Esophagus (tissue), 2 donors: ENCODE results near the gene PDE4B. TPM values are rescaled to one million over a fixed set of nuclear protein-coding genes. Genes with fewer than 3 reads are reported as not detected.

Experiments used
- H3K27ac ChIP-seq, 2 donors: one replicate each; pipeline ENCODE4 v1.5.1; 2013; ENCODE audit warnings: low read depth in 2 of 2, mild to moderate bottlenecking in 2 of 2, inconsistent platforms in 1 of 2, low read length in 1 of 2, moderate library complexity in 1 of 2
- H3K27me3 ChIP-seq, 2 donors: one replicate each; pipeline ENCODE4 v1.6.1; 2013; ENCODE audit warnings: low read length in 2 of 2, control low read depth in 1 of 2, mild to moderate bottlenecking in 1 of 2; ENCODE audit not compliant: insufficient read depth in 2 of 2, control insufficient read depth in 1 of 2
- H3K36me3 ChIP-seq, 2 donors: one replicate each; pipeline ENCODE4 v1.6.1; 2013; ENCODE audit warnings: low read length in 1 of 2; ENCODE audit not compliant: control insufficient read depth in 2 of 2, insufficient read depth in 2 of 2
- H3K4me1 ChIP-seq, 2 donors: one replicate each; pipeline ENCODE4 v1.6.1; 2013; ENCODE audit warnings: low read length in 1 of 2; ENCODE audit not compliant: control insufficient read depth in 2 of 2, insufficient read depth in 2 of 2
- H3K4me3 ChIP-seq, 2 donors: one replicate each; pipeline ENCODE4 v1.5.1; 2013; ENCODE audit warnings: low read length in 2 of 2, mild to moderate bottlenecking in 2 of 2, low read depth in 1 of 2, moderate library complexity in 1 of 2
- H3K9me3 ChIP-seq, 2 donors: one replicate each; pipeline ENCODE4 v1.6.1; 2013; ENCODE audit warnings: mild to moderate bottlenecking in 2 of 2, low read depth in 1 of 2, low read length in 1 of 2, moderate library complexity in 1 of 2; ENCODE audit not compliant: control insufficient read depth in 2 of 2, insufficient read depth in 1 of 2
- WGBS, 2 donors: extraction: QIAGEN DNeasy Blood & Tissue Kit; methylation state at CpG; one replicate each; pipeline ENCODE4 v1.1.7; 2013; 5-methylcytosine and 5-hydroxymethylcytosine counted together
- polyA plus RNA-seq, 2 donors: library from polyadenylated mRNA; stranded (reverse); fragments of 200-250 nt; gene quantifications; one replicate each; pipeline ENCODE4 v1.2.3, GENCODE V29; 2013
- donor health status: healthy with polysubstance abuse.
- donor health status: Bipolar disorder and iron deficiency.

PDE4B gene
- polyA plus RNA-seq, 2 donors: 0.51 to 1.4 TPM

DNA sequence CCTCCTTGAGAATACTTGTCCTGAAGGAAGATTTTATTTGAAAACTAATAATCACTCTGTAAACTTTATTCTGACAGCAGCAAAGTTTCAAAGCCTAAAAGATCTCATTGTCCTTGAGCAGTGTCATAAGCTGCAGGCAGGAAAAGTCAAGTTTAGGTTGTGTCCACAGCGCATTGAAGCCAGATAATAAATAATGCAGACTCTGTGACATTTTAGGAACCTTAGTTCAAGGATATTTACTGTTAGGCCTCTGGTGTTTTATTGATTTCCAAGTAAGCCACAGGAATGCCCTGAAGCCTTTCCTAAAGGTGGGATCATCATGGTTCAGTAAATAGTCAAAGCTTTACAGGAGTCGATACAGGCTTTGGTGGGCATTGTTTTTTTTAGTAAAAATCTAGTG is 384.8 kb downstream of the PDE4B start:
- Histone ChIP-seq H3K27ac (no peak overlapping the region), H3K9me3 (no peaks in the 10 kb centered on the region), H3K4me3 (no peak overlapping the region), H3K27me3 (no peaks in the 10 kb centered on the region), H3K4me1 (no peaks in the 10 kb centered on the region), H3K36me3 (no peaks in the 10 kb centered on the region)
- WGBS, 2 donors: 63 to 75% methylated on average over 2 of the region's 2 CpGs

DNA sequence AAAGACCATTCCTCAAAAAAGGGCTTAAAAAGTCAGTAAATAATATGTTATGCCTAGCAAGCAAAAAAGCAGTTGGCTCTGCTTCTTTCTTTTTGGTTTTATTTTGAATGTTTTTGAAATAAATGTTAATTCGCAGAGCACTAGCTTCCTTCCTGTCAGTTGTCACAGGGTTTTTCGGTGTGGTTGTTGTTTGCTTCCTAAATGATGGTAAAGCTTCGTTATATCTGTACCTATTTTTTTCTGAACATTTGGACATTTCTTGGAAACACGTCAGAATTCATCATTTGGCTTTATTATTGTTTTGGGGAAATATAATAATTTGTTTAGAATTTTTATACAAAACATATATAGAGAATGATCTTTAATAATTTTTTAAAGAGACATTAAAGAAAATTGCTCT is 389.3 kb downstream of the PDE4B start:
- Histone ChIP-seq H3K27ac (no peak overlapping the region), H3K36me3 (no peaks in the 10 kb centered on the region), H3K9me3 (no peaks in the 10 kb centered on the region), H3K4me1 (no peaks in the 10 kb centered on the region), H3K27me3 (no peaks in the 10 kb centered on the region), H3K4me3 (no peak overlapping the region)
- WGBS, 2 donors: 61 to 65% methylated on average over 4 of the region's 4 CpGs

DNA sequence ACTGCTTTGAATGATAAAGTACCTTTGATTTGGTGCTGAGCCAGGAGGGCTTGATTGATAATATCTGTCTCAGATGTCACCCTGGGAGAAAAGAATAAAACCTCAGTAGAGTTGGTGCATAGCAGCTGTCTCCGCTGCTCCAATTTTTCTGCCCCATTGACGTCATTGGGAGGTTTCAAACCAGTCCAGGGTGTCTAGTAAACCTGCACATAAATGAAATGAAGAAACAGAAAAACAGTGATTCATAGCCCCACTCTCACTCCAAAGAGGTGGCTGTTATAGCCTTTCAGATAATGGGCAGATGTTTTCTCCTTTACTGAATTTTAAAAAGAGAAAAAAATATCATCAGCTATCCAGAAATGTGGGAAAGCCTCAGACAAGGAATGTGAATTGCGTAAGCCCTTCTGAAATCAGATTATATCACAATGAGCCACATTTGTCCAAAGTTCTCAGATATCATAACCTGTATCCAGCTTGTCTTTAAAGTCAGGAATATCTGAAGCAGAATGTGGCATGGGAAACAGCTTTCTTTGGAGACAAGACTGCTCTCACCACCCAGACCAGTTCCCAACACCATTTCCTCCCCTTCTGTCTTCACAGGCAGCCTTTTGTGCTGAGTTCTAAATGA is 390.0 kb downstream of the PDE4B start:
- Histone ChIP-seq H3K27me3 (no peaks in the 10 kb centered on the region), H3K9me3 (no peaks in the 10 kb centered on the region), H3K27ac (no peak overlapping the region), H3K4me1 (no peaks in the 10 kb centered on the region), H3K36me3 (no peaks in the 10 kb centered on the region), H3K4me3 (no peak overlapping the region)
- 51 to 64% methylated on average over 3 of the region's 3 CpGs for WGBS, 2 donors

DNA sequence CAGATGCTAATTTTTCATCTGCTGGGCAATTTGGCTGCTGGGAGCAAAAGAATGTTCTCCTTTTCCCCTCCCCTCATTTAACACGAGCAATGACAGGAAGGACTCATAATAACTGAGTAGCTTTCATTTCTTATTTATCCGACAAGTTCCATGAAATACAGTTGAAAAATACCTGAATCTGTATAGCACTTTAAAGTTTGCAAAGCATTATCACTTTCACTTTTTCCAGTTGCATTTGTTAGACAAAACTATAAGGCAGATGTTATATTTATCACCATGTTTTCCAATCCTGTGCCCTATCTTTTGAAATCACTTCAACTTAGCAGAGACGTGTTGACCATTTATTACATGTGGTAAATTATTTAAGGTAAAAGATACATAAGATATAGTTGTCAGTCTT is 390.7 kb downstream of the PDE4B start:
- Histone ChIP-seq H3K27ac (no peak overlapping the region), H3K4me3 (no peak overlapping the region)
- 46 to 59% methylated on average over 3 of the region's 3 CpGs for WGBS, 2 donors

DNA sequence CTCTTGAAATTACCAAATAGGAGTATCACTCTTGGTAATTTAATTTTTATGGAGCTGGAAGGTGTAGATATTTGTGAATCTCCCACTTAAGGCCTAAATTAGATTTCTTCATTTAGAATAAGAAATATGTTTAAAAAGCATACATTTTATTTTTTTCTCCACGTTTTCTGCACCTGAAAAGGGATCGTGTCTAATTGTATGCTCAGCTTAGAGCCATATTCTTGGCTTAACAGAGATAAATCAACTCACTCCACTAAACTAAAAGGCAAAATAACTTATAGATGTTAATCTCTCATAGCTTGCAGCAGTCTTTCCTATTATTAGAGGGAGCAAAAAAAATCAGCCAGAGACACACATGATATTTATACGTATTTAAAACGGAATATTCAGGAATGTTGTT is 404.4 kb downstream of the PDE4B start:
- no peaks in the 10 kb centered on the region for H3K4me1 ChIP-seq
- no peaks in the 10 kb centered on the region for H3K27me3 ChIP-seq
- no peak overlapping the region for H3K4me3 ChIP-seq
- H3K27ac ChIP-seq: no peak overlapping the region
- no peaks in the 10 kb centered on the region for H3K36me3 ChIP-seq
- no peaks in the 10 kb centered on the region for H3K9me3 ChIP-seq
- 73 to 79% methylated on average over 4 of the region's 4 CpGs for WGBS, 2 donors

More for the DNA sequence above, 390.7 kb downstream of the PDE4B start:
- Histone ChIP-seq H3K27me3 (no peaks in the 10 kb centered on the region), H3K4me1 (no peaks in the 10 kb centered on the region), H3K36me3 (no peaks in the 10 kb centered on the region), H3K9me3 (no peaks in the 10 kb centered on the region)

DNA sequence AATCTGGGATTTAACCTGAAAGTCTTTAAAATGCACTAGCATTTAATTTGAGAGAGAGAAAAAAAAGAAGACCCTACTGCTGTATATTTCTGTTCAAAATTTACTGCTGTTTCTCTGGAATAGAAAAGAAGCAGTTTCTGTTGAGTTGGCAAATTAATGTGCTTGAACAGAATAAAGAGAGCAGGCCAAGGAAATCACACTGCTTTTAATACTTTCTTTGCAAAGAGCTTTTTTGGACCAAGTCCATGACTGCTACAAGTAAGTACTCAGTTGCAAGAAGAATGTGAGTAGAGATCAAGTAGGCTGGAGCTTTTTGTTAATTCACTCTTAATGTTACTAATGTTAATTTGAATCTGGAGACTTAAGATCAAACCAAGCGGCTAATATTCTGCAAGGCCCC is 405.1 kb downstream of the PDE4B start:
- no peak overlapping the region for H3K27ac ChIP-seq
- 57 to 62% methylated on average over 1 of the region's 1 CpG for WGBS, 2 donors

DNA sequence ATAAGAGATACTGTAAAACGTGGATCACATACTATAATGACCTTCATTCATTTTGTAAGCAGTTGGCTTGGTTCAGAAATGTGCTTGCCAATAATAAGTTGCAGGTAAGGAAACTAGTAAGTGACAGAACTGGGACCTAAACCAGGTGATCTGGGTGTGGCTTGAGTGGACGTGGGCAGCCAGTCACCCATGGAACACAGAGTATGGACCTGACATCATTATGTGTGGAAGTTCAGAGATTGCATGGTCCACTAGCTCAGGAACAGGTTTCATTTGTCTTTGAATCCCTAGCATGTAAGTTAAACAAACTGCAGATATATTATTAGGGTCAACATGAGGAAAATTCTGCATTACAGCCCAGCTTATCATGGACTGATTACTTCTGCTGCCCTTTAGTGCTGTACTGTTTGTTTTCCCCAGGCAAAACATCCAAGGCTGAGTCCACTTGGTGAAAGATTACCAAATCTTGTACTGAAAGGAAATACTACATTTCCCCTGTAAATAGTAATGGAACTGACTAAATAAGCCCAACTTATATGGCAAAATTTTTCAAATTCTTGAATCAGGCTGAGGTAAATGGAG is 414.0 kb downstream of the PDE4B start:
- WGBS, 2 donors: 39 to 48% methylated on average over 2 of the region's 2 CpGs

More for the DNA sequence above, 405.1 kb downstream of the PDE4B start:
- H3K4me1 ChIP-seq: no peaks in the 10 kb centered on the region
- H3K9me3 ChIP-seq: no peaks in the 10 kb centered on the region
- H3K36me3 ChIP-seq: no peaks in the 10 kb centered on the region
- H3K4me3 ChIP-seq: no peak overlapping the region
- no peaks in the 10 kb centered on the region for H3K27me3 ChIP-seq

DNA sequence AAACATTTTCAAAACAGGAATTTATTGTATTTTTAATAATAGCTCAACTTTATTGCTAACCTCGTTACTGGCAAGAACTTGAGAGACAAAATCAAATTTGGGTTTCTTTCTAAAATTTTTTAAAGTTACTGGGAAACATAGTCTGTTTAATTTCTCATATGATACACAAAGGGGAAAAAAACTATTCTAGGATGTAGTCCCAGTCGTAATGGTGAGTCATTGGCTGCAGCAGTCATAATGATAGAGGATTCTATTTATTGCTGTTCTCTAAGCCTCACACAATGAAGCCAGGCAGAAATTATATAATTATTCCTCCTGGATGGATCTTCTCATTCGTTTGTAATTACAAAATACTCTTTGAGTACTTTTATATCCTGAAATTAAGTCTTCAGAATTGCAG is 414.8 kb downstream of the PDE4B start:
- Histone ChIP-seq H3K36me3 (no peaks in the 10 kb centered on the region), H3K27me3 (no peaks in the 10 kb centered on the region), H3K4me1 (no peaks in the 10 kb centered on the region), H3K4me3 (no peak overlapping the region), H3K9me3 (peaks cover 2 to 4% of the 10 kb centered on the region in 2 donors), H3K27ac (no peak overlapping the region)
- 25 to 31% methylated on average over 3 of the region's 3 CpGs for WGBS, 2 donors

More for the DNA sequence above, 414.0 kb downstream of the PDE4B start:
- Histone ChIP-seq H3K4me3 (no peak overlapping the region), H3K9me3 (peaks cover 2 to 4% of the 10 kb centered on the region in 2 donors), H3K27ac (no peak overlapping the region), H3K36me3 (no peaks in the 10 kb centered on the region), H3K4me1 (no peaks in the 10 kb centered on the region), H3K27me3 (no peaks in the 10 kb centered on the region)

DNA sequence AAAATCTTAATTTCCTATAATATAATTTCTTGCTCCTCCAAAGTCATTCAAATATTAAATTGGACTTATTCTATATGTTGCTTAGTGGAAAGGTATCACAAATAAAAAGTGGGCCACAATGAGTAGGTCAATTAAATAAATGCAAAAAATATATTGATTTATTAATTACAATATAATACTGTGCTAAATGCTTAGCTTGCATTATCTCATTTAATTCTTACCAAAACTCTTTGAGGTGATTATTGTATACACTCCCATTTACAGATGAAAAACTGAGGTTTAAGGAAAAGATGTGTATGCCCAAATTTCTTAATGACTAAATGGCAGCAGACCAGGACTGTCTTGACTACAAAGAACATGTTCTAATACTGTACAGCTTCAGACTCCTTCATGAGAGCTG is 415.9 kb downstream of the PDE4B start:
- Histone ChIP-seq H3K4me1 (no peaks in the 10 kb centered on the region), H3K4me3 (no peak overlapping the region), H3K9me3 (peaks cover 2 to 4% of the 10 kb centered on the region in 2 donors)

DNA sequence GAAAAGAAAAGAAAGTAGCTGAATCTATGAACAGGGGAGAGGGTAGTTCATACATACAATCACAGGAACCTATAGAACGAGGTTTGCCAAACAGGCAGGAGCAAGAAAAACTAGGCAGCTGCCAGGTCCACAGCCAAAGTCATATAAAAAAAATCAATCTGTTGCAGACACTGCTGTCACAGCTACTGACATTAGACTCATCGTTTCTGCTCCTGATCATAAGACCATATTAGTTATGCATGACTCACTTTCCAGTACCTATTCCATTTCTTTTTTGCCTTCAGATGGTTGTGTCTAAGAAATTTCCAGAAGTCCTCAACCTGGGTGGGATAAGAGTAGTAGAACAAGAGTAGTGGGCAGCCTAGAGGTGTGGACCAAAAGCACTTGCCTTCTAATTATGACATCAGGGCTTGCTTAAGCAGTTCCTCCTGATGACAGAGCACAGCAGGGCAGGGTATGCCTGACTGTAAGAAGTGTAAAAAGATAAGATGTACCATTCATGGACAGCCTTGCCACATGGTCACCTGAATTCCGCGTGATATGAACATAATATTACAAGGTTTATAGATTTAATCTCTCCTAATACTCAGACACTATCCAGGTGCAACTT is 418.0 kb downstream of the PDE4B start:
- Histone ChIP-seq H3K4me3 (no peak overlapping the region), H3K36me3 (no peaks in the 10 kb centered on the region), H3K27ac (no peak overlapping the region), H3K4me1 (no peaks in the 10 kb centered on the region), H3K27me3 (no peaks in the 10 kb centered on the region), H3K9me3 (no peaks in the 10 kb centered on the region)
- 81 to 87% methylated on average over 4 of the region's 4 CpGs for WGBS, 2 donors

More for the DNA sequence above, 415.9 kb downstream of the PDE4B start:
- no peaks in the 10 kb centered on the region for H3K27me3 ChIP-seq
- no peak overlapping the region for H3K27ac ChIP-seq
- H3K36me3 ChIP-seq: no peaks in the 10 kb centered on the region
